Epidermal melanocyte (primary cell): Measurements from ENCODE around the gene NNAT.

ENCODE experiments used
- DNase-seq: peaks from one replicate; pipeline ENCODE4 v3.0.0; 2011; ENCODE audit warnings: low spot score; ENCODE audit not compliant: insufficient read length

Gene NNAT

DNA sequence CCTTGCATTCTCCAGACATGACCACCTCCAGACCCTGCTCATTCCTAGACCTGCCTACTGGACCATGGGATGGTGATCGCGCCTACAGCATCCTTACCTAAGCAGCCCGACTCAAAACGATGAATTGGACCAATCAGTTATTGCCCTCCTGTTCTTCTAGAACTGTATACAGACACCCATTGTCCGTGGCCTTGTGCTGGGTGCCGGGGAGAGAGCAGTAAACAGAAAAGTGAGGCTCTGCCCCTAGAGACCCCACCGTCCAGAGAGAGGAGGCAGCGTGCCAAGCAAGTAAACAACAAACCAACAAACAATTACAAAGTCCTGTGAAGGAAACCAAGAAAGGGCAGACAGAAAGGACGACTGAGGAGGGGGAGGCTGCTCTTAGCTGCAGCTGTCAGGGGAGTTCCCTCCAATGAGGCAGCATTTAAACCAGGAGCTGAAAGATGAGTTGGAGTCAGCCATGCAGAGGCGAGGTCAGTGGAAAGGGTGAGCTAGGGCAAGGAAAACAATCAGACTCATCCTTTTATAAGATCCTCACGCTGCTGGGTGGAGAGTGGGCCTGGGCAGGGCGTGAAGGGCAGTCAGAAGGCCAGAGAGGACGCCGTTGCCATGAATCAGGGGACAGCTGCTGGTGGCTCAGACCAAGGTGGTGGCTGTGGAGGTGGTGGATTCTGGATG is 44.2 kb downstream of the NNAT start:
- DNase-seq = no peak

DNA sequence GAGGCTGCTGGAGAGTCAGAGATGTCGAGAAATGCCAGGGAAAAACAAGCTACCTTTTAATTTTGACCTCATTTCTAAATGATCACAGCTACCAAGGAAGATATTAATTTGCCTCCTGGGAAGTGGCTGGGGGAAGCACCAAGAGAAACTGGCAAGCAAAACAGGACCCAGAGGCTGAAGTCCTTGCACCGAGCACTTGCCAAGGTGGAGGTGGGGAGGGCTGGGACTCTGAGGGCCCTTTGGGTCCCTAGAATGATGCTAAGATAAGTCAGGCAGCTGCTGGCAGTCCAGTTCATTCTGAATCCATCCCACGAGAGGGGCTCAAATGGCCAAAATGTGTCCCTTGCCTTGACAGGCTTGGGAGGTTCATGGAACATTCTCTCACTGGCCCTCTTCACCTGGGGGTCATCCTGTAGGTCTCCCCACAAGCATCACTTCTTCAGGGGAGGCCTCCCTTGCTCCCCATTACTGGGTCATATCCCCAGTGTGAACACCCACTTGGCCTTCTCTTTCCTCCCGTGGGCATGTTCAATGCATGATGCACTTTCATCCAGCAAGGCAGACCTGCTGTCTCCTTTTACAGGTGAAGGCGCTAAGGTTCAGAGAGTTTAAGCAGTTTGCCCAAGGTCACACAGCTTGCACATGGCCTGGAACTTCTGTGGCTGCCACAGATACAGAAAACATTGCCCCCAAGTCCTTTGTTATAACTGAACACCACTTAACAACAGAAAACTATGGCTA is 45.7 kb downstream of the NNAT start:
- no peak for DNase-seq

DNA sequence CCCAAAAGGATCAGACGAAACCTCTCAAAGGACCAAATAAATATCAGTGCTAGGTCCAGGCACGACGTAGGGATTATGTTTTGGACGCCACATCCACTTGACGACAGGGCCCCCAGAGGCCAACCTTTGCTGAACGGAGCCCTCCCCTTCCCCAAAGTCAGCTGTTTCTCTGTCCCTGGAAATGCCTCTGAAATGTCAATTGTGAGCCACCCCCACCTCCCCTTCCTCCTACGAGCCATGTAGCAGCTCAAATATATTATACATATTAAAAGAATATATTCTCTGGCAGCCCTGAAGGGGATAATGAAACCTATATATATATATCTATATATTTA is 46.2 kb downstream of the NNAT start:
- DNase-seq = no peak

DNA sequence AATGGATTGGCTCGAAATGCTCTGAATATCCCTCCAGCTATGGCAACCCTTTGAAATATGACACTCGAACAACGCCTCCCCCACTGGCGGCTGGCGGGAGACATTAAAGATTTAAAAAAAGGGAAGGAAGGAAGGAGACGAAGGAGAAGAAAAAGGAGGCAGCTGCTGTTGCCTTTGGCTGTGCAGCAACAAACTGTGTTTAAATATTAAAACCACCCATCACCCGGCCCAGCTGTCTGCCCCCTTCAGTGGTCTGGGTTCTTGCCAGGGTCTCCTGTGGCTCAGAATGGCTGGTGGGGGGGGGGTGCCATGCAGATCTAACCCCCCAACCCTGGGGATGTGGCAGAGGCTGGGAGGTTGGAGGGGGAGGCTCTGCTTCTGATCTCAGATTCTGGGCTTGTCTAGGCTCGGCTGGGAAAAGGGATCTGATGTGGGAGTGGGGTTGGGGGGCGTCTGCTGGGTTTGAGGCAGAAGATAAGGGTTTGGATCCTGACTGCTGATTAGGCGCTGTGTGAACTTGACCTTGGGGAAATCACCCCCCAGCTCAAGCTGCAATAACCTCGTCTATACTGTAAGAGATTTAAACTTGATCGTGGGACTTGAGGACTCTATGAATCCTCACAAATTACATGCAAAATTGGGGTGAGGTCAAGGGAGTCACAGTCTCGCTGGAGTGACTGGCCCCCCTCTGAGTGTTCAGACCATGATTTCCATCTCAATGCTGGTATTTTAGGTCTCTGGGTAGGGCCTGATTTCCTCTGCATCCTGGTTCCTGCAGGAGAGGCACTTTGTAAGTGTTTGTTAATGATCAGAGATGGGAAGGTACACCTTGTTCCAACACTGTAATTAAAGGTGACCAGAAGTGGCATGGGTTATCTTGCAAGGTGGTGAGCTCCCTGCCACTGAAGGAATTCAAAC is 46.9 kb downstream of the NNAT start:
- no peak for DNase-seq

DNA sequence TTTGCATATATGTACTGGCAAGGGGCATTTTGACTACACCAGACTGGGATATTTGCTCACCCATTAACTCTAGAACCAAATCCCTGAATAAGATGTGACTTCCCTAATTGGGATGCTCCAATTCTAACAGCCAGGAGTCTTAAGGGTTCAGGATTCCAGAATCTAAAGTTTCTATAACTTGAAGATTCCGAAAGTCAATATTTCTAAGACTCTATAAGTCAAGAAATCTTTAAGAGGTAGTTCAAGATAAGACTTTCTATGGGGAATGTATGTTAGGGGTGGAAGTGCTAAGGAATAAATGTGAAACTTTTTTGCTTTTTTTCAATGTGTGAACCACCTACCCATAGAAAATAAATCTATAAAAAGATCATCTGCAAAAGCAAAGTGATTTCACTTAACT is 49.4 kb downstream of the NNAT start:
- no peak for DNase-seq

DNA sequence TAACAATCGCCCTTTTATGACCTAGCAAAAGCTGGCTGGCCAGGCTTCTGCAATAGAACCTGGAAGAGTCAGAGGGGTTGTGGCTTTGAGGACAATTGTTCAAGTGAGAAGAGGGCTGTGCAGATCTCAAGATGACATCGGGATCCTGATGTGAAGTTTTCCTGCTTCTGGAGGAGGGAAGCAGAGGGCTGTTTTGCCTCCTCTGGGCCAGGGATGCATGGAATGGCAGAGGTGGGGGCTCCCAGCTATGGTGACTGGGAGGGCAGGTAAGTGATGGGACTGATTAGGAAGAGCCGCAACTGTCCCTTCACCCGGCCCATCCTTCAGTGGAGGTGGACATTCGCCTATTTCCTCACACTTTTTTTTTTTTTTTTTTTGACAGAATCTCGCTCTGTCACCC is 50.0 kb downstream of the NNAT start:
- DNase-seq = no peak
